ENCODE measurements around the gene ZFAND3.

- TF ChIP-seq POLR2A (IDR thresholded peaks at IDR 0.05) = no peak
- TF ChIP-seq EP300 (IDR thresholded peaks at IDR 0.05) = no peak
- TF ChIP-seq CTCF (IDR thresholded peaks at IDR 0.05) = no peak
These were observed 160.1 kb downstream of the ZFAND3 start for GRCh38 chr6:37979392-37980221.

Measured in stomach (tissue), 4 donors.